SHP77 treated with DMSO at 0.1 percent for 48 hours (cell line): ENCODE measurements around the gene ACOT11.
A peak's percentile ranks its signal among the peaks of the same experiment; 100 is the strongest.

ENCODE experiments used
- DNase-seq: peaks from one replicate; lab custom pipeline; 2025; lab: John Stamatoyannopoulos, UW

Gene ACOT11

GRCh38 chr1:54585181-54586066 is 37.4 kb downstream of the ACOT11 start:
- no peak for DNase-seq

- DNase-seq: no peak
Measured at GRCh38 chr1:54588377-54588776, 40.3 kb downstream of the ACOT11 start.

- DNase-seq: no peak
Measured at GRCh38 chr1:54591127-54591756, 43.2 kb downstream of the ACOT11 start.

DNA sequence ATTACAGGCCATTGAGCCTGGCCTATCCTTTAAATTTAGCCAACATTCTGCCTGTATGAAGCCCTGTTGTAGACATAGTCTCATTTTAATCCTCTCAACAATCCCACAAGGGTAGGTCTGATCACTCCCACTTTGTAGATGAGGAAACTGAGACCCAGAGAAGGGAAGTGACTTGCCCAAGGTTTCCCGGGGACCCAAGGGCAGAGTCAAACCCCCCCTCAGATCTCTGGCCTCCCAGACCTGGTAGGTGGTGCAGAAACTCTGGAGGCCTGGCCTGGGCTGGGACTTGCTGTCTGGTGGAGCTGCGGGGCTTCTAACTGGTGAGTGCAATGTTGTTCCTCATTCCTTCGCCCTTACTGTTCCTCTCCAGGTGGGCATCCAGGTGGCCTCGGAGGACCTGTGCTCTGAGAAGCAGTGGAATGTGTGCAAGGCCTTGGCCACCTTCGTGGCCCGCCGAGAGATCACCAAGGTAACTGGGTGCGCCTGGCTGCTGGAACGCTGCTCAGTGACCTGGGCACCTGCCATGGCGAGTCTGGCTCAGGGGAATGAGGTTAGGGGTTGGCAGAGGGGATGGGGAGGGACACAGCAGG is 45.6 kb downstream of the ACOT11 start:
- no peak for DNase-seq

- no peak for DNase-seq
Measured at GRCh38 chr1:54594463-54594862, 46.4 kb downstream of the ACOT11 start.

- DNase-seq: no peak
Measured at GRCh38 chr1:54595956-54596498, 48.0 kb downstream of the ACOT11 start.

DNA sequence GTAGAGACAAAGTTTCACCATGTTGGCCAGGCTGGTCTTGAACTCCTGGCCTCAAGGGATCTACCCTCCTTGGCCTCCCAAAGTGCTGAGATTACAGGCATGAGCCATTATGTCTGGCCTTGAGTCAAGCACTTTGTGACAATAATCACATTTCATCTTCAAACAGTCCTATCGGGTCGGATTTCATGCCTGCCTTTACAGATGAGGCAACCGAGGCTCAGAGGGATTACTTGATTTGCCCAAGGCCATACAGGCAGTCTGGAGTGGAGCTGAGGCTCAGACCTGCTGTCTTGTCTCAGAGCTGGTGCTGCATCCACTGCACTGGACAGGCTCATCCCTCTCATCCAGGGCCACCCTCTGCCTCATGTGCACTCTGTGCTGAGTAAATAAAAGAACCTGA is 48.7 kb downstream of the ACOT11 start:
- DNase-seq: no peak

DNA sequence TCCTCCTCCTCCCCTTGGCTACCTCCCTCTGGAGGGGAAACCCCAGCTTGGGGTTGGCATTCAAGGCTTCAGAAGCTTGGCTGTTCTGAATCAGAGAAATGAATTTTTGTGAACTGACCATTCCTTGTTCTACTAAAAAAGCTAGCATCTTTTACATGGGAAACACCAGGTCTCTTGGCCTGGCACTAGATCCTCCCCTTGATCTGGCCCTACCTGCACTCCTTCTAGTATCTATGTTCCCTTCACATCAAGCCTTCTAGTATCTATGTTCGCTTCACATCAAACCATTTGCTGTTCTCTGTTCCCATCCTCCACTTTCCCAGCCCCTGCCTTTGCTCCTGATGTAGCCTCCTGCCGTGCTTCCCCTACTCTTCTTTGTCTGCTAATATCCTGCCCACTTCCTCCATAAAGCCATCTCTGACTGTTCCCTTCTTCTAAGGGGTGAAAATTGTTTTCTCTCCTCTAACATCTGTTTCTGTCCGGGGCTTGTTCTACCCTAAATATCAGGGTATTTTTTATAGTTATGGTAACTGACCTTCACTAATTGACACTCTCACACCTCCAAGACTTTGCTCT is 49.5 kb downstream of the ACOT11 start:
- no peak for DNase-seq

- no peak for DNase-seq
Measured at GRCh38 chr1:54599211-54599823, 51.3 kb downstream of the ACOT11 start.

DNA sequence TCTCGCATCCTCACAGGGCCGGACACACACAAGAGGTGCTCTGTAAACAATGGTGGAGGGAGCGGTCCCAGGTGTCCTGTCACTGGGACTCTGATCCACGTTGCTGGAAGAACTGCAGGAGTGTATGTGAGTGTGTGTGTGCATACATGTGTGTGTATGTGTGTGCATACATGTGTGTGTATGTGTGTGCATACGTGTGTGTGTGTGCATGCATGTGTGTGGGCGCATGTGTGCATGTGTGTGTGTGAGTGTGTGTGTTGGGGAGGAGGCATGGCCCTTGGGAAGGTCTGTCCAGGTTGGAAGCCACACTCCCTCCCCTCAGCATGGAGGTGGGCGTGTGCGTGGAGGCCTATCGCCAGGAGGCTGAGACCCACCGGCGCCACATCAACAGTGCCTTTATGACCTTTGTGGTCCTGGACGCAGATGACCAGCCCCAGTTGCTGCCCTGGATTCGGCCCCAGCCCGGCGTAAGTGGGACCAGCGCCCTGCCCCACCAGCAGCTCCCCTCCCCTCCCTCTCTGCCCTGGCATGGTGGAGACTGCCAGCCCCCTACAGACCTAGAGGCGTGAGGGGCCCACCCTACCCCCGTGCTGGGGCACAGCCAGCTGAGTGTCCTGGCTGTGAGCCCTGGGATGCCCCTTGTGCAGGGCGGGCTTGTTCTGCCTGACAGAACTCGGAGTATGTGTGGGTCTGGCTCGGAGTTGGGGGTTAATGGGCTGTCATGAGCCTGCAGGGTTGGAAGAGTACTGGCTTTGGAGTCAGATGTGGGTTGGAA is 53.1 kb downstream of the ACOT11 start:
- DNase-seq: no peak

DNA sequence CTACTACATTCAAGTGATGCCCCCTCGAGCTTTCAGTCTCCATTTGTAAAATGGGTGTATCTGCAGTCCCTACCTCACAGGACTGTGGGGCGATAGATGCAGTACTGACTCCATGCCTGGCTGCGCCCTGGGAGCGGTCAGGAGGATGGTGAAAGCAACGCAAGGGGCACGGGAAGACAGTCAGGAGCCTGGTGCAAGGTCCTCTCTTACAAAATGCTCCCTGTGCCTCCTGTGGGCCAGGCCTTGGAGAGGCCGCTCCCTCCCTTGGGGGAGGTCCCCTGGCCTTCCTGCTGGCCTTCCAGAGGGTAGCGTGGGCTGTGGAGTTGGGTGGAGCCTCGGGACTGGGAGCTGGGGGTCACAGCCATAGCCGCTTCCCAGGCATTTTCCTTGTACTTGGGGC is 53.7 kb downstream of the ACOT11 start:
- no peak for DNase-seq

DNA sequence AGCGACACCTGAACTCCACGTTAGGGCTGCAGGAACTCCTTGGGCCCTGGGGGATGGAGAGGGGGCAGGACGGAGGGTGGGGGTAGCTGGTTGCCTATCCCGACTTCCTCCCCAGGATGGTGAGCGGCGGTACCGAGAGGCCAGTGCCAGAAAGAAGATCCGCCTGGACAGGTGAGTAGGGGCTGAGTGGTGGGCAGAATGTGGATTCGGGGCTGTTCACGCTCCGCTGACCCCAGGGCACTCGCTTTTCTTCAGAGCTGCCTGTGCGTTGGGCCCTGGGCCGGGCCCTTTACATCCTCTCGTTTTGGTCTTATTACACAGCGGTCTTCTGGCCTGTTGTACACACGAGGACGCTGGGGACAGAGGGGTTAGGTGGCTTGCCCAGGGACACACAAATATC is 54.5 kb downstream of the ACOT11 start:
- DNase-seq: no peak

GRCh38 chr1:54603241-54603640 is 55.2 kb downstream of the ACOT11 start:
- no peak for DNase-seq

DNA sequence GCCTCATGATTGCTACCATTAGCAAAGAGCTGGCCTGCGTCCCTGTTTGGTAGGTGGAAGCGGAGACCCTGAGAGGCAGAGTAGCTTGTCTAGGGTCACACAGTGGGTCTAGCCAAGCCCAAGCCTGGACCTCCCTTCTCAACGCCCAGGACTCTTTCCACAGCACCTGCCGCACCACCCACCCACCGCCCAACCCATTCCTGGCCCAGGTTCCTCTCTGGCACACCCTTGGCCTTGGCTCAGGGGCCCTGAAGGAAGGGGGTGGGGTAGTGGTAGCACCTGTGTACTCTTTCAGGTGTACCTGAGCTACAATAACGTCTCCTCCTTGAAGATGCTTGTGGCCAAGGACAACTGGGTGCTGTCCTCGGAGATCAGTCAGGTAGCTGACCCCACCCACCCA is 56.0 kb downstream of the ACOT11 start:
- no peak for DNase-seq

DNA sequence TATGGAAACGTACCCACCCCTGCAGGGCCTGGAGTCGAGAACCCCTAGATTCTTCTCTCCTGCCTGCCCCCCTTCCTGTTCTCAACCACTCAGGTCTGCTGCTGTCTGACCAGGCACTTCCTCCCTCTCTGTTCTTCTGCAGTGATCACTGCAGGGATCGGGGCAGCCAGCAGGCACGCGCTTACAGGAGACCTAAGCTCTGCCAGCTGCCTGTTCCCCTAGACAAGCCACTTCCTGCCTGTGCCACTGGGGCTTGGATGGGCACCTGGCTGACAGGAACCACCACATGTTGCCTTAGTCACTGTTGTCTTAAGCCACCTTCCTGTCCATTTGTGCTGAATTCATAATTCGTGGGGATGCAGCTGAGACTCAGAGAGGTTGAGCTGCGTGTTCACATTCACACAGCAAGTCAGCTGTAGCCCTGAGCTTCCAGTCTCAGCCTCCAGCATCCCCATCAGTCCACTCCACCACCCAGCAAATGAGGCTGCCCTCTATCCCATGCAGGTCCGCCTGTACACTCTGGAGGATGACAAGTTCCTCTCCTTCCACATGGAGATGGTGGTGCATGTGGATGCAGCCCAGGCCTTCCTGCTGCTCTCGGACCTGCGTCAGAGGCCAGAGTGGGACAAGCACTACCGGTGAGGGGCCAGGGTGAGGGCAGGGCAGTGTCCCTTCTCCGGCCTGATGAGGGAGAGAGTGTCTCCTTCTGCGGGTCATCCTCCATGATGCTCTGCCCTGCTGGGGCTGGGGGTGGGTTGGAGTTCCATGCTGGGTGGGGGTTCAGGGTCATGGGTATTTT is 56.7 kb downstream of the ACOT11 start:
- DNase-seq: peak; percentile 23

- peak; percentile 13 for DNase-seq
Measured at GRCh38 chr1:54606096-54606989, 58.3 kb downstream of the ACOT11 start.

DNA sequence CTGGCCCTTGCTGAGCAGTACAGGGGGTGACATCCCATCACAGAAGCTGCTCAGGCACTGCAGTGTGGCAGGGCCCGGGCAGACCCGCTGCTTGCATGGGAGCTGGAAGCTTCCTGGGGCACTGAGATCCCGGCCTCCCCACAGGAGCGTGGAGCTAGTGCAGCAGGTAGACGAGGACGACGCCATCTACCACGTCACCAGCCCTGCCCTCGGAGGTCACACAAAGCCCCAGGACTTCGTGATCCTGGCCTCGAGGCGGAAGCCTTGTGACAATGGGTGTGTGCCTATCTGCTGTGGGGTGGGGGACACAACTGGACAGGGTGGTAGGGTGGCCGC is 58.9 kb downstream of the ACOT11 start:
- no peak for DNase-seq

- DNase-seq: no peak
Measured at GRCh38 chr1:54607821-54608565, 60.0 kb downstream of the ACOT11 start.
